ENCODE results near the gene ZKSCAN8.

Gene ZKSCAN8

GRCh38 chr6:28115799-28116198 is 25.9 kb upstream of the ZKSCAN8 start:
- no peaks in the 10 kb centered on the region for H4K20me1 ChIP-seq (ENCODE audit: low read depth, low read length)
- H3K79me2 ChIP-seq (ENCODE audit: insufficient read depth, low read length) = no peaks in the 10 kb centered on the region
- no peak overlapping the region for H3K27ac ChIP-seq (ENCODE audit: low read depth, low read length)
- H2AFZ ChIP-seq (ENCODE audit: low read depth, low read length, severe bottlenecking) = no peak overlapping the region
- peaks cover 28% of the 10 kb centered on the region; the same call in 1 of the 2 replicates for H3K36me3 ChIP-seq (ENCODE audit: low read length)
- H3K9me2 ChIP-seq (replicated peaks; ENCODE audit: insufficient read depth, low read length) = no peaks in the 10 kb centered on the region
- H3K4me2 ChIP-seq (ENCODE audit: low read depth, low read length, poor library complexity, severe bottlenecking) = no peak overlapping the region
- H3K9ac ChIP-seq (ENCODE audit: low read length) = no peak overlapping the region
- no peak for TF ChIP-seq CTCF (IDR thresholded peaks at IDR 0.05; ENCODE audit: insufficient read depth, low read length, poor library complexity, severe bottlenecking)
- no peak for TF ChIP-seq EZH2phosphoT487 (conservative IDR thresholded peaks at IDR 0.05; ENCODE audit: low read length)
- H3K27me3 ChIP-seq (ENCODE audit: low read length) = no peaks in the 10 kb centered on the region
- H3K4me3 ChIP-seq (ENCODE audit: insufficient read depth, low read length, poor library complexity, severe bottlenecking) = no peak overlapping the region
- H3F3A ChIP-seq (ENCODE audit: insufficient read depth) = peaks cover 3% of the 10 kb centered on the region; the same call in 1 of the 2 replicates
- no peaks in the 10 kb centered on the region for H3K9me3 ChIP-seq (ENCODE audit: insufficient read depth, low read length)

GRCh38 chr6:28117386-28118050 is 24.2 kb upstream of the ZKSCAN8 start:
- H3K9ac ChIP-seq (ENCODE audit: low read length) = no peak overlapping the region
- no peaks in the 10 kb centered on the region for H4K20me1 ChIP-seq (ENCODE audit: low read depth, low read length)
- H3K4me2 ChIP-seq (ENCODE audit: low read depth, low read length, poor library complexity, severe bottlenecking) = no peak overlapping the region
- no peaks in the 10 kb centered on the region for H3K27me3 ChIP-seq (ENCODE audit: low read length)
- H3K36me3 ChIP-seq (ENCODE audit: low read length) = peaks cover 35% of the 10 kb centered on the region; the same call in 1 of the 2 replicates
- no peaks in the 10 kb centered on the region for H3K79me2 ChIP-seq (ENCODE audit: insufficient read depth, low read length)
- H3F3A ChIP-seq (ENCODE audit: insufficient read depth) = peaks cover 3% of the 10 kb centered on the region; the same call in 1 of the 2 replicates
- no peak overlapping the region for H3K27ac ChIP-seq (ENCODE audit: low read depth, low read length)
- no peak overlapping the region for H3K4me3 ChIP-seq (ENCODE audit: insufficient read depth, low read length, poor library complexity, severe bottlenecking)
- no peak overlapping the region for H2AFZ ChIP-seq (ENCODE audit: low read depth, low read length, severe bottlenecking)
- H3K9me2 ChIP-seq (replicated peaks; ENCODE audit: insufficient read depth, low read length) = no peaks in the 10 kb centered on the region
- no peaks in the 10 kb centered on the region for H3K9me3 ChIP-seq (ENCODE audit: insufficient read depth, low read length)
- TF ChIP-seq CTCF (IDR thresholded peaks at IDR 0.05; ENCODE audit: insufficient read depth, low read length, poor library complexity, severe bottlenecking) = no peak
- TF ChIP-seq EZH2phosphoT487 (conservative IDR thresholded peaks at IDR 0.05; ENCODE audit: low read length) = no peak

GRCh38 chr6:28118217-28118616 is 23.5 kb upstream of the ZKSCAN8 start:
- Histone ChIP-seq H3F3A (ENCODE audit: insufficient read depth) (peaks cover 3% of the 10 kb centered on the region; the same call in 1 of the 2 replicates), H3K9me2 (replicated peaks; ENCODE audit: insufficient read depth, low read length) (no peaks in the 10 kb centered on the region), H3K9ac (ENCODE audit: low read length) (no peak overlapping the region), H3K27me3 (ENCODE audit: low read length) (no peaks in the 10 kb centered on the region), H3K79me2 (ENCODE audit: insufficient read depth, low read length) (peaks cover 5% of the 10 kb centered on the region; the same call in 1 of the 2 replicates), H3K4me2 (ENCODE audit: low read depth, low read length, poor library complexity, severe bottlenecking) (no peak overlapping the region), H3K9me3 (ENCODE audit: insufficient read depth, low read length) (no peaks in the 10 kb centered on the region), H2AFZ (ENCODE audit: low read depth, low read length, severe bottlenecking) (no peak overlapping the region), H3K36me3 (ENCODE audit: low read length) (peaks cover 35% of the 10 kb centered on the region; the same call in 1 of the 2 replicates), H3K4me3 (ENCODE audit: insufficient read depth, low read length, poor library complexity, severe bottlenecking) (no peak overlapping the region), H4K20me1 (ENCODE audit: low read depth, low read length) (no peaks in the 10 kb centered on the region), H3K27ac (ENCODE audit: low read depth, low read length) (no peak overlapping the region)
- TF ChIP-seq CTCF (IDR thresholded peaks at IDR 0.05; ENCODE audit: insufficient read depth, low read length, poor library complexity, severe bottlenecking) (no peak), EZH2phosphoT487 (conservative IDR thresholded peaks at IDR 0.05; ENCODE audit: low read length) (no peak)
